ENCODE data around the gene NUDT16. TPM values are rescaled to one million over a fixed set of nuclear protein-coding genes. Genes with fewer than 3 reads are reported as not detected.

Gene NUDT16
- 1 to 10 TPM; 4.7 to 5.7 TPM for total RNA-seq
- 12.7 TPM for polyA plus RNA-seq (2013, experiment 1 of 2)
- polyA plus RNA-seq (2013, experiment 2 of 2) = 11.5 TPM
- total RNA-seq = 1.6 to 43.0 (median 14.8) reads per million in 172 experiments

DNA sequence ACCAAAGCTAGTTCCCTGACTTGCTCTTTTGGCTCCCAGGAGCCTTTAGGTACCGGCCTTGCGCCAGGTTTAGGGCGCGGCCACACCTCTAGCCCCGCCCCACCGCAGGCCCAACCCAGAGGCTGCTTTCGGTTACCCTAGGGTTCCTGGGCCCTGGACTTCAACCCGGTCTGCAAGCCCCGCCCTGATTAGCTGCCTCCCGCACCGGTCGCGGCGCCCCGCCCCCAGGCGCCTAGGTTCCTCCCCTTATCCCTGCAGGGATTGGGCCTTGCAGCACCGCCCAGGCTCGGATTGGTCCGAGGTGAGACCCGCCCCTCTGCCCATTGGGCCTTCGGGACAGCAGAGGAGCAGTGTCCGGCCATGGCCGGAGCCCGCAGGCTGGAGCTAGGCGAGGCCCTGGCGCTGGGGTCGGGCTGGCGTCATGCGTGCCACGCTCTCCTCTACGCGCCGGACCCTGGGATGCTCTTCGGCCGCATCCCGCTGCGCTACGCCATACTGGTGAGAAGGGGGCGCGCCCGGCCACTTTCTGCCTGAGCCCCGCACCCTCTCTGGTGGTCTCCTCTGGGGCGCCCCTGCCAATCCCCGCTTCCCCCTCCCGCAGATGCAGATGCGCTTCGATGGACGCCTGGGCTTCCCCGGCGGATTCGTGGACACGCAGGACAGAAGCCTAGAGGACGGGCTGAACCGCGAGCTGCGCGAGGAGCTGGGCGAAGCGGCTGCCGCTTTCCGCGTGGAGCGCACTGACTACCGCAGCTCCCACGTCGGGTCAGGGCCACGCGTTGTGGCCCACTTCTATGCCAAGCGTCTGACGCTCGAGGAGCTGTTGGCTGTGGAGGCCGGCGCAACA is at the start of gene NUDT16:
NUDT16 (plus strand) TSS at position 330 of the 847 bp plus-strand sequence; CDS start at position 361, 31 bp downstream.
- H3K9me3 Mint-ChIP-seq = no peaks in the 10 kb centered on the region
- peaks cover 48% of the 10 kb centered on the region for H3K4me1 Mint-ChIP-seq (ENCODE audit: low read depth)
- H3K36me3 Mint-ChIP-seq (ENCODE audit: low read depth) = peaks cover 13% of the 10 kb centered on the region
- peaks cover 36% of the 10 kb centered on the region for H3K4me1 ChIP-seq (ENCODE audit: insufficient read depth, low read length)
- no peaks in the 10 kb centered on the region for H3K27me3 ChIP-seq (ENCODE audit: control insufficient read depth in 1 of 2, insufficient read depth in 2 of 2, low read length in 2 of 2)
- peak within 1 kb of the TSS in 1 of 2 donors; percentile 11 for H3K27ac ChIP-seq (ENCODE audit: low read depth in 1 of 2, low read length in 2 of 2)
- no peaks in the 10 kb centered on the region for H3K9me3 ChIP-seq (ENCODE audit: control insufficient read depth in 1 of 2, insufficient read depth in 1 of 2, low read length in 2 of 2)
- CTCF ChIA-PET = interaction anchor here (0.6 kb wide), 1 partner anchor 648 kb away, joined by 3 read pairs; no protein-coding TSS in a partner anchor
- peaks cover 2% of the 10 kb centered on the region for H3K36me3 ChIP-seq (ENCODE audit: insufficient read depth, low read length)
- DNase-seq (peak; percentile 91 to 98 (median 96)), ATAC-seq (ENCODE audit: poor library complexity) (peak; percentile 96)
- peak within 1 kb of the TSS; percentile 98 for H3K4me3 ChIP-seq (ENCODE audit: low read length)
- peak within 1 kb of the TSS; percentile 98 for H3K4me3 Mint-ChIP-seq
- no peaks in the 10 kb centered on the region for H3K27me3 Mint-ChIP-seq
- intact Hi-C loops (cut with DNase I, micrococcal nuclease) = loop anchor here (2.0 to 10.0 kb wide), 6 partner anchors 121 to 1033 kb away; partner anchors contain the start of genes MRPL3 (in 2 of the 2), ASTE1 (in 1 of the 2), ATP2C1 (in 1 of the 2) and DNAJC13 (in 1 of the 2)
- peak within 1 kb of the TSS; percentile 91 for H3K27ac Mint-ChIP-seq
- POLR2A ChIA-PET = interaction anchor here (0.7 to 2.6 kb wide), 10 partner anchors 9 to 1036 kb away, joined by 3 to 26 read pairs (median 4); partner anchors contain the start of genes ASTE1, ATP2C1, DNAJC13 and MRPL3
- TF ChIP-seq, protein P1, sequence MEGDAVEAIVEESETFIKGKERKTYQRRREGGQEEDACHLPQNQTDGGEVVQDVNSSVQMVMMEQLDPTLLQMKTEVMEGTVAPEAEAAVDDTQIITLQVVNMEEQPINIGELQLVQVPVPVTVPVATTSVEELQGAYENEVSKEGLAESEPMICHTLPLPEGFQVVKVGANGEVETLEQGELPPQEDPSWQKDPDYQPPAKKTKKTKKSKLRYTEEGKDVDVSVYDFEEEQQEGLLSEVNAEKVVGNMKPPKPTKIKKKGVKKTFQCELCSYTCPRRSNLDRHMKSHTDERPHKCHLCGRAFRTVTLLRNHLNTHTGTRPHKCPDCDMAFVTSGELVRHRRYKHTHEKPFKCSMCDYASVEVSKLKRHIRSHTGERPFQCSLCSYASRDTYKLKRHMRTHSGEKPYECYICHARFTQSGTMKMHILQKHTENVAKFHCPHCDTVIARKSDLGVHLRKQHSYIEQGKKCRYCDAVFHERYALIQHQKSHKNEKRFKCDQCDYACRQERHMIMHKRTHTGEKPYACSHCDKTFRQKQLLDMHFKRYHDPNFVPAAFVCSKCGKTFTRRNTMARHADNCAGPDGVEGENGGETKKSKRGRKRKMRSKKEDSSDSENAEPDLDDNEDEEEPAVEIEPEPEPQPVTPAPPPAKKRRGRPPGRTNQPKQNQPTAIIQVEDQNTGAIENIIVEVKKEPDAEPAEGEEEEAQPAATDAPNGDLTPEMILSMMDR (IDR thresholded peaks at IDR 0.05) = peak; percentile 14

DNA sequence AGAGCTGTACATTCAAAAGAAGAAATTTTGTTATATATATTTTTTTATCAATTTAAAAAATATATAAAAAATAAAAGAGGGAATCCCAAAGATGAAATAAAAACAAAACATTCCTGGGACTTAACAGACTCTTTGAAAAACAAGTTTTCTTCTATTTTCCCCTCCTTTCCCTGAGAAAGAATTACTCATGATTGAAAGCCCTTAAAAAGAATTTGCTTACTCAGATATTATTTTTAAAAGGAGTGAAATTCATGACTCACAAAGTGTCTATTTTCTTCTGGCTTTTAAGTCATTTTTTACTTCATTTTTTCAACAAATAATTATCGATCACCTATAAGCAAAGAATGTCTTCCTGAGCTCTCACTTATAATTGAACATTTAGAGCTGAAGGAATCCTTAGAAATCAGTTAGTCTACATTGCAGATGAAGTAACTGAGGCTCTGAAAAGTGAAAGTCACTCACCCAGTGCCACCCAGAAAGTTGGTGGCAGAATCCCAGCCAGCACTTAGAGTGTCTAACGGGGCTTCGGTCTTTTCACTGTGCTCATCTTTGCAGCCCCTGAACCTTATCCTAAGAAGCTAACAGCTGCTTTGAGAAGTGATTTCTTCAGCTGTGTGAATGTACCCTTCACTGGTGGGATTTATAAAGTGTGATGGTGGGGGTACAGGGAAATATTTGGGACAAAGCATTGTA is 42.5 kb upstream of the NUDT16 start:
- no peaks in the 10 kb centered on the region for H3K27me3 ChIP-seq (ENCODE audit: control insufficient read depth in 1 of 2, insufficient read depth in 2 of 2, low read length in 2 of 2)
- H3K4me3 ChIP-seq (ENCODE audit: low read length) = no peak overlapping the region
- no peaks in the 10 kb centered on the region for H3K36me3 ChIP-seq (ENCODE audit: insufficient read depth, low read length)
- no peaks in the 10 kb centered on the region for H3K4me1 ChIP-seq (ENCODE audit: insufficient read depth, low read length)
- no peaks in the 10 kb centered on the region for H3K4me1 Mint-ChIP-seq (ENCODE audit: low read depth)
- ATAC-seq (ENCODE audit: poor library complexity) (no peak), DNase-seq (no peak)
- ChIA-PET CTCF (no interaction called here), POLR2A (no interaction called here)
- peaks cover 0 to 4% of the 10 kb centered on the region in 2 experiments for H3K9me3 ChIP-seq (ENCODE audit: control insufficient read depth in 1 of 2, insufficient read depth in 1 of 2, low read length in 2 of 2)
- no peak overlapping the region for H3K4me3 Mint-ChIP-seq
- TF ChIP-seq, protein P1 (IDR thresholded peaks at IDR 0.05) = no peak
- H3K36me3 Mint-ChIP-seq (ENCODE audit: low read depth) = no peaks in the 10 kb centered on the region
- no peak overlapping the region for H3K27ac ChIP-seq (ENCODE audit: low read depth in 1 of 2, low read length in 2 of 2)
- intact Hi-C loops (cut with DNase I, micrococcal nuclease) = no loop called here
- no peak overlapping the region for H3K27ac Mint-ChIP-seq
- peaks cover 8% of the 10 kb centered on the region for H3K9me3 Mint-ChIP-seq
- peaks cover 4% of the 10 kb centered on the region for H3K27me3 Mint-ChIP-seq

DNA sequence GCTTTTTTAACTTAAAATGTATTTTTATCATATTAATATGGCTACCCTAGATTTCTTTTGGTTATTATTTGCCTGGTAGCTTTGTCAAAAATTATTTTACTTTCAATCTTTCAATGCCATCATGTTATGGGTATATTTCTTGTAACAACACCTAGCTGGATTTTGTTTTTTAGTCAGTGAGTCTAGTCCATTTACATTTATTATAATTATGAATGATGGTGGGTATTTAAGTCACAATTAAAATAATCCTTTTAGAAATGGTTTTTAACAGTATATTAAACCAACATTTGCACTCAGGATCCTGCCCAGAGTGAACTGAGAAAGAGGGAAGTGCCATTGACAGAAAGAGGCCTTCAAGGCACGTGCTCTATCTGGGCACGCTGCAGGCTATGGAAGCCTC is 39.8 kb upstream of the NUDT16 start:
- Mint-ChIP-seq H3K9me3 (peaks cover 10% of the 10 kb centered on the region), H3K4me3 (no peak overlapping the region), H3K4me1 (ENCODE audit: low read depth) (no peaks in the 10 kb centered on the region), H3K27ac (no peak overlapping the region), H3K27me3 (peaks cover 4% of the 10 kb centered on the region), H3K36me3 (ENCODE audit: low read depth) (no peaks in the 10 kb centered on the region)
- no peaks in the 10 kb centered on the region for H3K27me3 ChIP-seq (ENCODE audit: control insufficient read depth in 1 of 2, insufficient read depth in 2 of 2, low read length in 2 of 2)
- H3K27ac ChIP-seq (ENCODE audit: low read depth in 1 of 2, low read length in 2 of 2) = no peak overlapping the region
- H3K9me3 ChIP-seq (ENCODE audit: control insufficient read depth in 1 of 2, insufficient read depth in 1 of 2, low read length in 2 of 2) = peaks cover 0 to 4% of the 10 kb centered on the region in 2 experiments
- no peak for ATAC-seq (ENCODE audit: poor library complexity)
- CTCF ChIA-PET = no interaction called here
- POLR2A ChIA-PET = no interaction called here
- intact Hi-C loops (cut with DNase I, micrococcal nuclease) = no loop called here
- H3K4me1 ChIP-seq (ENCODE audit: insufficient read depth, low read length) = no peaks in the 10 kb centered on the region
- H3K36me3 ChIP-seq (ENCODE audit: insufficient read depth, low read length) = no peaks in the 10 kb centered on the region
- TF ChIP-seq, protein P1 (IDR thresholded peaks at IDR 0.05) = no peak
- no peak for DNase-seq
- H3K4me3 ChIP-seq (ENCODE audit: low read length) = no peak overlapping the region
